Neuronal stem cell (in vitro differentiated cells): ENCODE results near the gene XIRP1.
A peak's percentile ranks its signal among the peaks of the same experiment; 100 is the strongest.

Experiments
- DNase-seq: peaks from one replicate; pipeline ENCODE4 v3.0.0-alpha.2; 2013; ENCODE audit warnings: low spot score
- H2AFZ ChIP-seq: one replicate; pipeline ENCODE4 v1.6.1; 2013; ENCODE audit warnings: mild to moderate bottlenecking, low read length, inconsistent platforms
- H2AK5ac ChIP-seq: 2 replicates; pipeline ENCODE4 v1.6.1; 2013; ENCODE audit warnings: low read depth, mild to moderate bottlenecking, inconsistent platforms, low read length, moderate library complexity, mixed read lengths
- H2BK120ac ChIP-seq: 2 replicates; pipeline ENCODE4 v1.6.1; 2013; ENCODE audit warnings: low read depth, mild to moderate bottlenecking, inconsistent platforms, low read length, moderate library complexity, mixed read lengths
- H2BK12ac ChIP-seq: one replicate; pipeline ENCODE4 v1.6.1; 2013; ENCODE audit warnings: low read length, inconsistent platforms
- H2BK15ac ChIP-seq: 2 replicates; pipeline ENCODE4 v1.6.1; 2013; ENCODE audit warnings: mild to moderate bottlenecking, low read length, inconsistent platforms, mixed read lengths
- H2BK5ac ChIP-seq: one replicate; pipeline ENCODE4 v1.6.1; 2013; ENCODE audit warnings: inconsistent platforms, mild to moderate bottlenecking, low read length, moderate library complexity
- H3K14ac ChIP-seq: one replicate; pipeline ENCODE4 v1.6.1; 2013; ENCODE audit warnings: low read length, inconsistent platforms
- H3K18ac ChIP-seq: 2 replicates; pipeline ENCODE4 v1.6.1; 2013; ENCODE audit warnings: low read length, inconsistent platforms
- H3K23ac ChIP-seq: 2 replicates; pipeline ENCODE4 v1.6.1; 2013; ENCODE audit warnings: low read depth, mild to moderate bottlenecking, mixed read lengths, low read length, inconsistent platforms; ENCODE audit not compliant: poor library complexity
- H3K27ac ChIP-seq: replicated peaks from 3 replicates; pipeline ENCODE4 v1.5.1; 2013; ENCODE audit warnings: low read length, inconsistent platforms
- H3K27me3 ChIP-seq, 3 experiments: 2 replicates each; pipeline ENCODE4 v1.6.1; 2013; ENCODE audit warnings: low read length in 3 of 3, mild to moderate bottlenecking in 2 of 3, inconsistent platforms in 1 of 3, low read depth in 1 of 3, mixed read lengths in 1 of 3, moderate library complexity in 1 of 3; ENCODE audit not compliant: control insufficient read depth in 3 of 3, insufficient read depth in 3 of 3
- H3K36me3 ChIP-seq, 2 donors: replicated peaks in 1 of 2; 2 replicates each; pipeline ENCODE4 v1.6.1; 2013; ENCODE audit warnings: low read length in 2 of 2; ENCODE audit not compliant: control insufficient read depth in 2 of 2, insufficient read depth in 2 of 2
- H3K4ac ChIP-seq: 2 replicates; pipeline ENCODE4 v1.6.1; 2013; ENCODE audit warnings: inconsistent platforms, mild to moderate bottlenecking, low read length, moderate library complexity
- H3K4me1 ChIP-seq, 2 donors: 1 replicate in 1 of 2; 2 replicates in 1 of 2; pipeline ENCODE4 v1.6.1; 2013; ENCODE audit warnings: low read length in 2 of 2, low read depth in 1 of 2; ENCODE audit not compliant: control insufficient read depth in 2 of 2, insufficient read depth in 1 of 2
- H3K4me2 ChIP-seq: one replicate; pipeline ENCODE4 v1.6.1; 2013; ENCODE audit warnings: mild to moderate bottlenecking, low read length, inconsistent platforms; ENCODE audit not compliant: insufficient read depth, poor library complexity, severe bottlenecking
- H3K4me3 ChIP-seq, 2 donors: 2 replicates each; pipeline ENCODE4 v1.5.1; 2013; ENCODE audit warnings: low read length in 2 of 2, mild to moderate bottlenecking in 2 of 2, inconsistent platforms in 1 of 2, moderate library complexity in 1 of 2
- H3K79me1 ChIP-seq: one replicate; pipeline ENCODE4 v1.6.1; 2013; ENCODE audit warnings: low read depth, mild to moderate bottlenecking, inconsistent platforms, low read length, moderate library complexity
- H3K9ac ChIP-seq: one replicate; pipeline ENCODE4 v1.6.1; 2013; ENCODE audit warnings: mild to moderate bottlenecking, low read depth, low read length, inconsistent platforms; ENCODE audit not compliant: poor library complexity
- H3K9me3 ChIP-seq, 2 donors: replicated peaks in 1 of 2; 2 replicates each; pipeline versions ENCODE3 to v1.6.1; 2013; ENCODE audit warnings: low read length in 2 of 2, mild to moderate bottlenecking in 2 of 2, inconsistent platforms in 1 of 2, low read depth in 1 of 2, mixed read lengths in 1 of 2, moderate library complexity in 1 of 2; ENCODE audit not compliant: control insufficient read depth in 2 of 2, insufficient read depth in 1 of 2
- H4K8ac ChIP-seq: one replicate; pipeline ENCODE4 v1.6.1; 2013; ENCODE audit warnings: low read depth, mild to moderate bottlenecking, inconsistent platforms, low read length, moderate library complexity
- H4K91ac ChIP-seq: one replicate; pipeline ENCODE4 v1.6.1; 2013; ENCODE audit warnings: low read length, low read depth, mild to moderate bottlenecking, inconsistent platforms; ENCODE audit not compliant: poor library complexity
- WGBS, 2 donors: extraction: QIAGEN DNeasy Blood & Tissue Kit; methylation state at CpG; one replicate each; pipeline ENCODE4 v1.1.7; 2013; ENCODE audit warnings: missing lambda C conversion rate in 2 of 2, mixed read lengths in 1 of 2; ENCODE audit not compliant: insufficient read length in 2 of 2, insufficient replicate concordance in 1 of 2; ENCODE audit errors: extremely low coverage in 2 of 2; 5-methylcytosine and 5-hydroxymethylcytosine counted together

Gene XIRP1

DNA sequence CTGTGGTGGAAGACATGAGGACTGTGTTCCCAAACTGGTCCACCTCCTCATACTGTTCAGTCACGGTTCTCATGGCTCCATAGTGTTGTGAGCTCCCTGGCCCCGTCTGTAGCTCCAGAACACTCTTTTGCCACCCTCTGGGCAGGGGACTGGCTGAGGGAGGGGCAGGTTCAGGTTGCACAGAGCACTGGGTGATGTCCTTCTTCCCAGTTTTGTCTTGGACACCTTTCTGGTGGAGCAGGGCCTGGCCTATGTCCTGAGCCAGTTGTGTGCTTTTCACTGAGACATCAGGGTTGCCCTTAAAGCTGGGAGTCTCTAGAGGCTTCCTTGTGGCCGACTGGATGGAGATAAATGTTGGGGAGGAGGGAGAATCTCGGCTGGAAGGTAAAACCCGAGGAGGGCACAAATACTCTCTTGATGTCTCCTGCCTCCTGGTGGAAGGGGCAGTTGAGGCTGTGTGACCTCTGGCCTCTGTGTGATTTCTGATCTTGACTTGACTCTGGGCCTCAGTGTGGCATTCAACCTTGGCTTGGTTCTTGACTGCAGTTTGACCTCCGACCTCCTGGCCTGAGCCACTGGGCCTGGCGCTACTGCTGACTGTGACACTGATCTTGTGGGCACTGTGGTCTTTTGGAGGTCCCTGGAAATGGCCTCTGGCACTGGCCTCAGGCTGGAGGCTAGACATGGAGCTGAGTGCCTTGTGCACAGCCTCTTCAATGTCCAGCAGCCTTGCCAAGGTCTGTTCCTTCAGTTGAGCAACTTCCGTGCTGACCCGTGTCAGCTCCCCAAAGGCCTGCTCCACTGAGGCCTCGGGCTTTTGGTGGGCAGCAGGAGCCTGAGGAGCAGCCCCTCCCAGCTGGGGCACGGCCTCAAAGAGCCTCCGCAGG lies 8.1 kb downstream of the XIRP1 start:
- Histone ChIP-seq H3K36me3 (no peaks in the 10 kb centered on the region), H3K27ac (no peak overlapping the region)

DNA sequence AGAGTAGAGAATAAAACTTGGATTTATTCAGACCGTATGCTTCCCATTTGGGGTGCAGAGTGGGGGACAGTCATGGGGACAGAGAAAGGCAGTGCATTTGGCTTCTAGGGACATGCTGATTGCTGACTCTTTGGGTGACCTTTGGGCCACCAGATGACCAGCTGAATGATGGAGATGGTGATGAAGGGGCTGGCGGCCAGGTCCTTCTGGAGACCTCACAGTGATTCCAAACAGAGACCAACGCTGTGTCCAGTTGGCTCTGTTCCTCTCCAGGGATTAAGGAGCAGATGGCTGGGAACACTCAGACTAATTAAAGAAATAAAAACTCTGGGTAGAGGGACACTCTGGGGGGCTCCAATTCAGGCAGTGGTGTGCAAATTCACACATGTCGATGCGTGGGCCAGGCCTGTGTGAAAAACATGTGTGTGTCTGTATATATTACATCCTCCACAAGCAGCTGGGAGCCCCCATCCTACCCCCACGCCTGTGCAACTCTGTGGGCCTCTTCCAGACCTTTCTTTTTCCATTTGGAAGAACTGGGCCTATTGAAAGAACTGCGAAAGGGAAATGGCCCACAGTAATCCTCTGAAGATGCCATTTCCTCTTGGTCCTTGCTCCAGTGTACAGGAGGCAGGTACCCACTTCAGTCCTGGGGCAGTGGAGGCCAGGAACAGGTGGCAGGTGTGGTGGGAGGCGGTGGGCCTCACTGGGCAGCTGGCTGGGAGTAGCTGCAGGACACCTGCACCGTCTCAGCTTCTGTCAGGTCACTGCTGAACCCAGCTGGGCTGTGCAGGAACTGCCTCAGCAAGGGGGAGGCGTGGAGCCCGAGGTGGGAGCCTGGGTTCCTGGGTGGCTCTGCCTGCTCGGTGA lies 8.9 kb downstream of the XIRP1 start:
- WGBS, 2 donors = no CpG with 5 or more reads among the region's 12 CpGs
- no peak overlapping the region for H3K27ac ChIP-seq
- DNase-seq = no peak

More for the DNA sequence above, 8.1 kb downstream of the XIRP1 start:
- peak overlapping the region; percentile 86 for H2AK5ac ChIP-seq
- H2BK12ac ChIP-seq = peak overlapping the region; percentile 44
- no CpG with 5 or more reads among the region's 12 CpGs for WGBS, 2 donors
- H4K8ac ChIP-seq = no peak overlapping the region
- H3K23ac ChIP-seq = peak overlapping the region; percentile 76
- no peak overlapping the region for H3K9ac ChIP-seq
- H4K91ac ChIP-seq = no peak overlapping the region
- H3K4me1 ChIP-seq = peaks cover 7 to 8% of the 10 kb centered on the region in 2 donors
- no peak overlapping the region for H3K18ac ChIP-seq
- H3K27me3 ChIP-seq = peaks cover 0 to 9% (median 0%) of the 10 kb centered on the region in 3 experiments
- no peaks in the 10 kb centered on the region for H3K9me3 ChIP-seq
- H2BK15ac ChIP-seq = peak overlapping the region; percentile 88
- peak overlapping the region; percentile 4 for H2BK120ac ChIP-seq
- DNase-seq = no peak
- no peak overlapping the region for H3K4me3 ChIP-seq
- no peaks in the 10 kb centered on the region for H3K79me1 ChIP-seq
- H2BK5ac ChIP-seq = peak overlapping the region; percentile 79
- H3K4me2 ChIP-seq = no peak overlapping the region
- no peak overlapping the region for H2AFZ ChIP-seq
- no peak overlapping the region for H3K4ac ChIP-seq
- peak overlapping the region; percentile 26 for H3K14ac ChIP-seq

DNA sequence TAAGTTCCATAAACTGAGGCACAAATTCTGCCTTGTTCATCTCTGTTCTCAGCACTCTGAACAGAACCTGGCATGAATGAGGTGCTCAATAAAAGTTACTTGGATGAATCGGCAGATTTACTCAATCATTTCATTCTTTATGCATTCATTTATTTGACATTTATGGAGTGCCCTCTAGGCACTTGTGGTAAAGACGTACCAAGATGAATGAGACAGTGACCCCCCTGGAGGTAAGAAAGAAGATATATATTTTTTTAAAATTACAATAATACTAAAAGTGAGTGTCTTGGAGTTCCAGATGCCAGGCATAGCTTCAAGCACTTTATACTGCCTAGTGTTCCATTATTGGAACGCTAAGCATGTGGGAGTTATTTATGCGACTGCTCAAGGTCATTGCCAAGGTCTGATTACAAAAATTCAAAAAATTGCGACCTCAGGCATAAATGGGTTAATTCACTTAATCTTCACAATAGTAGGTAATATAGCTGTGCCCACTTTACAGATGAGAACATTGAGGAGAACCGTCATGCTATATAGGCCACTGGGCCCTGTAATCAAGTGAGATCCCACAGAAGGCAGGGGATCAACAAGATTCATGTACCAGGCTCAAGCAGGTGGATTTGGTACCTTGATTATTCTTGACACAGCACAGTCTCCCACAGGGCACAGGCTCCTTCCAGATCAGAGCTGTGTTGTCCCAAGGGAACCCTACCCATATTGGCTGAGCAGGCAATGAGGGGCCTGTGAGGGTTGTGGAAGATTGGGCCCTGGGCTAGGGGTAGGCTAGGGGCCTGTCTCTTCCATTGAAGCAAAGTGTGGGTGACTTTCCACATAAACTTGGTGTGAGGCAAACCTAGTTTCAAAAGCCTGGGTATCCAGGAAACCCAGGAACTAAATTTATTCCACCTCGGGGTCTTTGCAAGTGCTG lies 10.7 kb downstream of the XIRP1 start:
- H3K4me3 ChIP-seq = no peak overlapping the region
- no CpG with 5 or more reads among the region's 7 CpGs for WGBS, 2 donors

More for the DNA sequence above, 8.9 kb downstream of the XIRP1 start:
- H3K36me3 ChIP-seq = no peaks in the 10 kb centered on the region
- peak overlapping the region; percentile 70 for H3K23ac ChIP-seq
- H3K4me2 ChIP-seq = no peak overlapping the region
- peak overlapping the region; percentile 44 for H2BK12ac ChIP-seq
- H4K8ac ChIP-seq = no peak overlapping the region
- H3K79me1 ChIP-seq = no peaks in the 10 kb centered on the region
- H2BK5ac ChIP-seq = peak overlapping the region; percentile 79
- no peak overlapping the region for H3K9ac ChIP-seq
- peaks cover 10 to 11% of the 10 kb centered on the region in 2 donors for H3K4me1 ChIP-seq
- H3K14ac ChIP-seq = no peak overlapping the region
- H3K27me3 ChIP-seq = peaks cover 0 to 9% (median 0%) of the 10 kb centered on the region in 3 experiments
- H2AFZ ChIP-seq = no peak overlapping the region
- no peak overlapping the region for H4K91ac ChIP-seq
- no peak overlapping the region for H3K4me3 ChIP-seq
- H2AK5ac ChIP-seq = peak overlapping the region; percentile 65
- no peak overlapping the region for H3K18ac ChIP-seq
- H3K9me3 ChIP-seq = no peaks in the 10 kb centered on the region
- H2BK15ac ChIP-seq = peak overlapping the region; percentile 88
- no peak overlapping the region for H3K4ac ChIP-seq
- H2BK120ac ChIP-seq = no peak overlapping the region

More for the DNA sequence above, 10.7 kb downstream of the XIRP1 start:
- no peak for DNase-seq
- H3K4ac ChIP-seq = no peak overlapping the region
- no peak overlapping the region for H3K9ac ChIP-seq
- no peak overlapping the region for H2AFZ ChIP-seq
- H3K79me1 ChIP-seq = no peaks in the 10 kb centered on the region
- no peak overlapping the region for H3K4me2 ChIP-seq
- H2BK120ac ChIP-seq = no peak overlapping the region
- no peak overlapping the region for H4K8ac ChIP-seq
- H2BK5ac ChIP-seq = no peak overlapping the region
- H3K9me3 ChIP-seq = no peaks in the 10 kb centered on the region
- no peak overlapping the region for H3K27ac ChIP-seq
- H2BK12ac ChIP-seq = no peak overlapping the region
- H3K23ac ChIP-seq = no peak overlapping the region
- no peak overlapping the region for H4K91ac ChIP-seq
- no peak overlapping the region for H2BK15ac ChIP-seq
- no peak overlapping the region for H3K18ac ChIP-seq
- no peaks in the 10 kb centered on the region for H3K36me3 ChIP-seq
- H3K27me3 ChIP-seq = peaks cover 0 to 9% (median 0%) of the 10 kb centered on the region in 3 experiments
- H3K4me1 ChIP-seq = peaks cover 12 to 16% of the 10 kb centered on the region in 2 donors
- no peak overlapping the region for H2AK5ac ChIP-seq
- H3K14ac ChIP-seq = no peak overlapping the region
